ENCODE results near the gene SEMA3B.
"Not testable (repeated sequence)": the region's sequence is repeated elsewhere in the genome, so short reads cannot be mapped to it uniquely, and the experiment has no call there.

Gene SEMA3B

DNA sequence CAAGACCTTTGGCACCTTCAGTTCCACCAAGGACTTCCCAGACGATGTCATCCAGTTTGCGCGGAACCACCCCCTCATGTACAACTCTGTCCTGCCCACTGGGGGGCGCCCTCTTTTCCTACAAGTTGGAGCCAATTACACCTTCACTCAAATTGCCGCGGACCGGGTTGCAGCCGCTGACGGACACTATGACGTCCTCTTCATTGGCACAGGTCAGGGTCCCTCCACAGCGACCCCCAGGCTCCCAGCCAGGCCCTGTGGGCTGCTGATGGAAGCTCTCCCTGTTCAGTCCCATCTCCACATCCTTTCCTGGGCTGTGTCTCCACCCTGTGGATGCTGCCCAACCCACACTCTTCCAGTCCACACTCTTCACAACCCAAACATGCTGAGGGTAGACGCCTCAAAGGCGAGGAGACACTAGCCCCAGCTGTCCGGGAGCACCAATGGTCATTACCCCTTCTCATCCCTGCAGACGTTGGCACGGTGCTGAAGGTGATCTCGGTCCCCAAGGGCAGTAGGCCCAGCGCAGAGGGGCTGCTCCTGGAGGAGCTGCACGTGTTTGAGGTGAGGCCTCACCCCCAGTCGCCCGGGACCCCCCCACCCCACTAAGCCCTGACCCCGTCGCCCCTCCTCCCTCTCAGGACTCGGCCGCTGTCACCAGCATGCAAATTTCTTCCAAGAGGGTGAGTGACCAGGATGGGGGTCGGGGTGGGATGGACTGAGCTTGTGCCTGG is 5.6 kb downstream of the SEMA3B start:
- peak; percentile 20 for DNase-seq

DNA sequence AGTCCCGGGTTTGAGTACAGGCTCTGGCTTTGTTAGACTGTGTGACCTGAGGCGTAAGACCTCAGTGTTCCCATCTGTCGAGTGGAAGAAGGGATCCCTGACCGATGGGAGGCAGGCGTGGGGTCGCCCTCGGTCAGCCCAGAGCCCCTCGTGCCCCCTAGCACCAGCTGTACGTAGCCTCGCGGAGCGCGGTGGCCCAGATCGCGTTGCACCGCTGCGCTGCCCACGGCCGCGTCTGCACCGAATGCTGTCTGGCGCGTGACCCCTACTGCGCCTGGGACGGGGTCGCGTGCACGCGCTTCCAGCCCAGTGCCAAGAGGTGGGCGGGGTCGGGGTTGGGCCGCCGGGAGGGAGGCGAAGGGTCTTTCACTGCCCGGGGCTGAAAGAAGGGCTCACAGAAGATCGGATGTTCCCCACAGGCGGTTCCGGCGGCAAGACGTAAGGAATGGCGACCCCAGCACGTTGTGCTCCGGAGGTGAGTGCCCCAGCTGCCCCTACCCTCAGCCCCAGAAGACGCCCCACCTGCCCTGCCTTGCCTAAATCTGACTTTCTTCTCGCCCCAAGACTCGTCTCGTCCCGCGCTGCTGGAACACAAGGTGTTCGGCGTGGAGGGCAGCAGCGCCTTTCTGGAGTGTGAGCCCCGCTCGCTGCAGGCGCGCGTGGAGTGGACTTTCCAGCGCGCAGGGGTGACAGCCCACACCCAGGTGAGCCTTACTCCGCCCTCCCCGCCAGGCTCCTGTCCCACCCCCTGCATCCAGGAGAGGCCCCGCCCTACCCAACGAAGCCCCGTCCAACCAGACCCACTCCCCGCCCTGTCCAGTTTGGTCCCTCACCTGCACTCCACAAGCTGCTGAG is 6.4 kb downstream of the SEMA3B start:
- DNase-seq, result no peak

DNA sequence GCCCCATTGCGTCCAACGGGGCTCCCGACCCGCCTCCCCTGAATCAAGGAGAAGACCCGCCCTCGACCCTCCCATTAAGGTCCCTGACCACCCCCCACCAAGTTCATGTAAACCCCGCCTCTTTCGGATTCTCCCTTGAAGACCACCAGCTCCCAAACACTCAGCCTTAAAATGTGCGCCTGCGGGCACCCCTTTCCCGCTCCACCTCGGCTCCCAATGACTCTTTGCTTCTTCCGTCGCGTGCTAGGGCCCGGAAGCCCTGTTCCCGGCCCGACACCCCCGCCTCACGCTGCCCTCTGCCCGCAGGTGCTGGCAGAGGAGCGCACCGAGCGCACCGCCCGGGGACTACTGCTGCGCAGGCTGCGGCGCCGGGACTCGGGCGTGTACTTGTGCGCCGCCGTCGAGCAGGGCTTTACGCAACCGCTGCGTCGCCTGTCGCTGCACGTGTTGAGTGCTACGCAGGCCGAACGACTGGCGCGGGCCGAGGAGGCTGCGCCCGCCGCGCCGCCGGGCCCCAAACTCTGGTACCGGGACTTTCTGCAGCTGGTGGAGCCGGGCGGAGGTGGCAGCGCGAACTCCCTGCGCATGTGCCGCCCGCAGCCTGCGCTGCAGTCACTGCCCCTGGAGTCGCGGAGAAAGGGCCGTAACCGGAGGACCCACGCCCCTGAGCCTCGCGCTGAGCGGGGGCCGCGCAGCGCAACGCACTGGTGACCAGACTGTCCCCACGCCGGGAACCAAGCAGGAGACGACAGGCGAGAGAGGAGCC is 7.2 kb downstream of the SEMA3B start:
- no peak for DNase-seq

DNA sequence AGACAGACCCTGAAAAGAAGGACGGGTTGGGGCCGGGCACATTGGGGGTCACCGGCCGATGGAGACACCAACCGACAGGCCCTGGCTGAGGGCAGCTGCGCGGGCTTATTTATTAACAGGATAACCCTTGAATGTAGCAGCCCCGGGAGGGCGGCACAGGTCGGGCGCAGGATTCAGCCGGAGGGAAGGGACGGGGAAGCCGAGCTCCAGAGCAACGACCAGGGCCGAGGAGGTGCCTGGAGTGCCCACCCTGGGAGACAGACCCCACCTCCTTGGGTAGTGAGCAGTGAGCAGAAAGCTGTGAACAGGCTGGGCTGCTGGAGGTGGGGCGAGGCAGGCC is 7.8 kb downstream of the SEMA3B start:
- no peak for DNase-seq

DNA sequence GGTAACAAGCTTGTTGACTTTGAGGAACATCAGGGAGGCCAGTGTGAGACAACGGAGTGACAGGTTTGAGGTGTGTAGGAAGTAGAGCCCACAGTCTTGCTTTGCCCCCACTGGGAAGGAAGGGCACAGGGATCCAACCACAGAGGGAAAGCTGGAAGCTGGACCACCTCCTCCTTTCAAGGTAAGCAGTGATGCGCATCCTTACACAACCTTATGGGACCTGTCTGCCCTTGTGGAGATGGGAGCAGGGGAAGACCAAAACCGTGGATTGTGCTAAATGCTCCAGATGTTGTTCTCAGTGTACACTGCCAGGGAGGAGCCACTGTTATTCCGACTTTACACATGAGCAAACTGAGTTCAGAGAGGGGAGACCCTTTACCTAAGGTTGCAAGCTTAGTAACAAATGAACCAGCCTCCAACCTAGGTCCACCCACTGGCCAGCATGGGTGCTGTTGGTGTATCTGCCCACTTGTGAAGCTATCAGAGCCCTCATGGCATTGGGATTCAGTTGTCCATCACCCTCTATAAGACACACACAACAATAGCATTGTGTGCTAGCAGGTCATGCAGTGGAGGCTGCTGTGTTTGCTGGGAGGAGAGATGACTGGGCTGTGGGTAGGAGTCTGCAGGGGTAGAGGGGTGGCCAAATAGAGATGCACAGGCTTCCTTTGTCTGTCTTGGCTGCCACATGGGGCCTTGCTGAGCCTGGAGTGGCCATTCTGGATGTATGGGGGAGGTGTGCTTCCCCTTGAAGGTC is 9.4 kb downstream of the SEMA3B start:
- no peak for DNase-seq

DNA sequence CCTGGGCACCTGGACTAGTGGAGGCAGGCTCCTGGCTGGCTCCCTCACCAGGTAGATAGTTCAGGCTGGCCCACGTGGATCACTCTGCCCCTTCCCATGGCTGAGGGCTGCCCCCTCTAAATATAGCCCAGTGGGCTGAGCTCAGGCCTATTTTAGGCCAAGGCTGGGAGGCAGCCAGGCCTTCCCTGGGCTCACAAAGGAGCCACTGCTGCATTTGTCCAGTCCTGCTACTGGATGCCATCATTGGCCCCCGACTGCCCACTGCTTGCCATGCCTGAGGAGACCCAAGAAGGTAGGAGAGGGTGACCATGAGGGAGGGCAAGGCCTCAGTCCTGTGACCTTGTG is 9.9 kb downstream of the SEMA3B start, which contains the start of gene LSMEM2:
LSMEM2 (plus strand) TSS at position 208 of the 345 bp plus-strand sequence; CDS start at position 235, 27 bp downstream.
- no peak for DNase-seq

DNA sequence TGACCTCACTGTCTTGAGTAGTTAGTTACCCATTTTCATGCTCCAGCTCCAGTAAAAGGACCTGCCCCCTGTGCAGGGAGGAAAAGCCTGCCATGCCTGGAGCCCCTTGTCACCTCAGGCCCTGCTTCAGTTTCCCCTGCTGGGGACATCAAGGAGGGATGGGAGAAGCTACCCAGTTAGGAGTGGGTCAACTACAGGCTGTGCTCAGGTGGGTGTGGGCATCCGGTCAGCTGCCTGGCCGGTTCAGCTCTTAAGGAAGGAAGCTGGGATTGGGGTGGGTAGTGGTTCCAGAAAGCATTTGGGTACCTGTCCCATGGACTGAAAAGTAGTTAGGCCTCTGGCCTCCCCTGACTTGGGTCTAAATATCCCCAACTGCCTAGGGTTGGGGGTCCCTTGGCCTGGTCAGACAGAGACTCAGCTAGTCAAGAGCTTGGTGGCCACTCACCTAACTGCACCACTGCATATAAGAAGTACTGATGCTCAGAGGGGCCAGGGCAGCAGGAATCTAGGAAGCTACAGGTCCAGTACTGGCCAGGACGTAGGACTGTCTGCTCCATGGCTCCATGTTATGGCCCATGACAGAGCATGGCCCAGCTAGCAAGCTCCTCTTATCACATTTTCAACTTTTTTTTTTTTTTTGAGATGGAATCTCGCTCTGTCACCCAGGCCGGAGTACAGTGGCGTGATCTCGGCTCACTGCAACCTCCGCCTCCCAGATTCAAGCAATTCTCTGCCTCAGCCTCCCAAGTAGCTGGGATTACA is 10.5 kb downstream of the SEMA3B start:
- no peak for DNase-seq

DNA sequence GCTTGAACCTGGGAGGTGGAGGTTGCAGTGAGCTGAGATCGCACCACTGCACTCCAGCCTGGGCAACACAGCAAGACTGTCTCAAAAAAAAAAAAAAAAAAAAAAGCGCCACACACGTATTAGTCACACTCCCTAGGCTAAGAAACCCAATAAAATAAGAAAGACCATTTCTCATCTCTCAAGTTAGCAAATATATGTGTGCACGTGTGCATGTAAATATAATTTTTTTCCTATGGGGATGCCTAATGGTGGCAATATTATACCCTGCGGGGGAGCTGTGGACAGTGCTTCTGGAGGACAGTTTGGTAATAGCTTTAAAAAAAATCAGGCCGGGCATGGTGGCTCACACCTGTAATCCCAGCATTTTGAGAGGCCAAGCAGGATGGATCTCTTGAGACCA is 15.2 kb downstream of the SEMA3B start:
- DNase-seq, result not testable (repeated sequence)

DNA sequence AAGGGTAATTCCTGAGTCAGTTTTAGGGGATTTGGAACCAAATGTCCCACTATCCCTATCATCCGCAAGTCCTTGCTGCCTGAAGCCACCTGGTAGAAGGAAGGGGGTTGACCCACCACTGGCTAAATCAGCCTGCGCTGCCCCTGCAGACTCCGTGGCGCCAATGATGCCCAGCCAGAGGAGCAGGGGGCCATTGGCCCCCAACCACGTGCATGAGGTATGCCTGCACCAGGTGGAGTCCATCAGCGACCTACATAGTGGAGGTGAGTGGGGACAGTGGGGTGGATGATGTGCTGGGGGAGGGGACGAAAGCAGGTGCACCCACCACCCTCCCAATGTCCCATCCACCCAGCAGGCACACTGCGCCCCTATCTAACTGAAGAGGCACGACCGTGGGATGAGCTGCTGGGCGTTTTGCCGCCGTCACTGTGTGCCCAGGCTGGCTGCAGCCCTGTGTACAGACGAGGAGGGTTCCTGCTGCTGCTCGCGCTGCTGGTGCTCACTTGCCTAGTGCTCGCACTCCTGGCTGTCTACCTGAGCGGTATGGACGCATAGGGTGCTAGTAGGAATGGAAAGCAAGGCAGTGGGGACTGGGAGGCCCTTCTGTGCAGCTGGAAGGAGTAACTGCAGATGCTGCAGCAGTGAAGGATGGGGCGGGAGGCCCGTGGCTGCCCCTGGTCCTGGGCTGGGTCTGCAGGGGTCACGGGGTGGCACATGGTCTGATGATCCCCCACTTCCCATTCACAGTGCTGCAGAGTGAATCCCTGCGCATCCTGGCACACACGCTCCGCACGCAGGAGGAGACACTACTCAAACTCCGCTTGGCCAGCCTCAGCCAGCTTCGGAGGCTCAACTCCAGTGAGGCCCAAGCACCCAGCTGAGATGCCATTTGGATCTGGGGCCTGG is 17.6 kb downstream of the SEMA3B start:
- DNase-seq, result no peak

DNA sequence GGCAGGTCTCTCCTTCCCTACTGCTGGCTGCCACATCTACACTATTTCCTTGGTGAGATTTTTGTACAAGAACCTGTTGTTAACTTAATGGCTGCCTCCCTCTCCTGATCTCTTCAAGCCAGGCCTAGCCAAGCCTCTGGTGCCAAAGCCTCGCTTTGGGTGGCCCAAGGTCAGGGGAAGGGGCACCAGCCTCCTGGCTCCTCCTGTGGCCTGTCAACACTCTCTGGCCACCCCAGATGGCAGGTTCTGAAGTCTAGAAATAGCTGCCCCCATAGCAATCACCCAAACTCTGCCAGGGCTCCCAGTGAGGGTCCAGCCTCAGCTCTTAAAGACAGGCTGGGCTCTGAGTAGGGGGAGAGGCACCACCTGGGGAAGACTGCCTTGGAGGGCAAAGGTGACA is 18.3 kb downstream of the SEMA3B start:
- DNase-seq, result no peak

DNA sequence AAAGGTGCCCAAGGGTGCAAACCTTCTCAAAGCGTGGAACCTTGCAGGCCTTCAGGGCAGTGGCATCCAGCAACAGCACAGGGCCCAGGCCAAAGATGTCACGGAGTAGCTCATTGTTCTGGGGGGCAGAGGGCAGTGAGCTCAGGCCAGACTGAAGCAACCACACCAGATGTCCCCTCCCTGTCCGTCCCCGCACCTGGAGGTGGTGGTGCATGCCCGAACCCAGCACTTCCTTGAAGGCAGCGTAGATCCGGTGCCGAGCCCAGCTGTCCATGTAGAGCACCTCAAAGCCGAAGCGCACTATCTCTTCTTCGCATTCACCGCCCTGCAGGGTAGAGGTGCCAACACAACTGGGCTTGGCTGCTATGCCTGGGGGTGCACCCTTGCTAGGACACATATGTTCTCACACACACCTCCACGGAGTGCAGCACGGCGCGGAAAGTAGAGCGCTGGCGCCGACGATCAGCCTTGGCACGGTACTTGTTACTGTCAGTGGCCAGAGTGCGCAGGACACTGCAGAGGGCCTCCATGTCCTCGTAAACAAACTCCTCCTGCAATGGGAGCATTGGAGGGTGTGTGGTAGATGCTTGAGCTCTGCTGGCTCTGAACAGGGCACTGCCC is 19.6 kb downstream of the SEMA3B start:
- DNase-seq, result no peak

DNA sequence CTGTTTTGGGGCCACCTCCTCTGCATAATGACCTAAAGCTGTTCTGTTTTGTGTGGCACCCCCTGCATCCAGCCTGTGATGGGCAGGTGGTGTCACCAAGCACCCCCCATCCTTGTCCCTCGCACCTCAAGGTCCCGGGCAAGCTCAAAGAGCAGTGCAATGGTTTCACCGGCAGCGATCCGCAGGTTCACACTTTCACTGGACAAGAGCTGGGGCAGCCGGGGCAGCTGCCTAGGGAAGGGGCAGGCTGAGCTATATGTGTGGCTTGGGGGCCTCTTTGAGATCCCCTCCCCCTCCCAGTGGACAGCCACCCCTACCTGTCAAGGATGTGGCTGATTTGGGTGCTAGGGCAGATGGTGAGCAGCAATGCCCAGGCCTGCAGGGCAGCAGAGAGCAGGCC is 20.2 kb downstream of the SEMA3B start:
- no peak for DNase-seq

DNA sequence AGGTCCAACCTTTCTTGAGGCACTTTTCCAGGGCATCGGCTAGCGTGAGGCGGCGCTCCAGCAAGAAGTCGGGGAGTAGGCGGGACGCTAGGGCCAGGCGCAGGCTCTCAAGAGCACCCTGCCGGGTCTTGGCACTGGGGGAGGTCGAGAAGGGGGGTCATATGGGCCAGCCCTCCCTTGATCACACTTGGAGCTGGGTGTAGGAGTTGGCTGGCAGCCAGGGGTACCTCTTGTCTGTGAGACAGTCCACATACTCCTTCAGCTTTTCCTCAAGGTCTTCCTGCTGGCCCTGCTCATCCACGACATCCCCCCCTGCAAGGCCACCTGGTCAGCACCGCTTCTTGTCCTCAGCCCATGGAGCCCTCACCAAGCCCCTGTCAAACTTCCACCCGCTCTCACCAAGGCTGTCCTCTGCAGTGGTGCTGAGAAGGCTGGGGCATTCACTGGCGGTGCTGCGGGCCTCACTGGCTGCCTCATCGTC is 21.3 kb downstream of the SEMA3B start:
- DNase-seq, result no peak

DNA sequence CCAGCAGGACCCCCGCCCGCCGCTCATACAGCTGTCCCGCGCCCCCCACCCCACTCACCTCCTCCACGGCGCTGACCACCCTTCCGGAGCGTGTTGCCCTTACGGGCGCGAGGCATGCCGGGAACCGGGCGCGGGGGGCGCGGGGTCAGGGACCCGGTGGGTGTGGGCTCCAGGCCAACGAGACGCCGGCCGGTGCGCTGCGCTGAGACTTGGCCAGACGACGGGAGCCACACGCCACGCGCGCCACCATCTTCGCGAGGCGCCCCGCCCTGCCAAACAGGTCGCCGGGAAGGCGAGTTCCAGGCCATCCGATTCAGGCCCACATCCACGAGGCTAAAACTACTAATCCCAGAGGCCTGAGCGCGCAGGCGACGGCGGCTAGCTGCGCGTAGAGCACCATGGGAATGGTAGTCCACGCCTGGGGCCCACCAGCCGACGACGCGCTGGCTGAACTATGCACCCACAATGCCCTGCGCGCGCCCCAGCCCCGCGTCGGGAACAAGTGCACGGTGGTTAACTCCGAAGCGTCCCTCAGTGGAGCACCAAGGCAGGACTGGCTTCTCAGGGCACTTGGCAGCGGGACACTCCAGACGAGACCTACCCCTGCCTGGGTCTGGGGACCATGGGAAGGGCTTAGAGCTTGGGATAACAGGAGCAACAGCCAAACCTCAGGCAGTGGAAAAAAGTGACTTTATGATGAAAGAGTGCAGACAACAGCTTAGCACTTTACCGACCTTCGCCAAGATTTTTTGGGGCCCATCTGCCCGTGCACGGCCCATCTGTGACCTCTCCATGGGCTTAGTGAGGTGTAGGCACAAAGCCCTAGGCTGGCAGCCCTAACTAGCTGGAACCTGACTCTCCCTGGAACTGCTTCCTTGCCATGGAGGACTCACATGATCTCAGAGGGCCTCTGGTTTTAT is 23.5 kb downstream of the SEMA3B start, which contains the start of gene IFRD2:
IFRD2 (minus strand) TSS at position 271 of the 920 bp plus-strand sequence; CDS start at position 116, 155 bp downstream.
- peak; percentile 86 for DNase-seq

DNA sequence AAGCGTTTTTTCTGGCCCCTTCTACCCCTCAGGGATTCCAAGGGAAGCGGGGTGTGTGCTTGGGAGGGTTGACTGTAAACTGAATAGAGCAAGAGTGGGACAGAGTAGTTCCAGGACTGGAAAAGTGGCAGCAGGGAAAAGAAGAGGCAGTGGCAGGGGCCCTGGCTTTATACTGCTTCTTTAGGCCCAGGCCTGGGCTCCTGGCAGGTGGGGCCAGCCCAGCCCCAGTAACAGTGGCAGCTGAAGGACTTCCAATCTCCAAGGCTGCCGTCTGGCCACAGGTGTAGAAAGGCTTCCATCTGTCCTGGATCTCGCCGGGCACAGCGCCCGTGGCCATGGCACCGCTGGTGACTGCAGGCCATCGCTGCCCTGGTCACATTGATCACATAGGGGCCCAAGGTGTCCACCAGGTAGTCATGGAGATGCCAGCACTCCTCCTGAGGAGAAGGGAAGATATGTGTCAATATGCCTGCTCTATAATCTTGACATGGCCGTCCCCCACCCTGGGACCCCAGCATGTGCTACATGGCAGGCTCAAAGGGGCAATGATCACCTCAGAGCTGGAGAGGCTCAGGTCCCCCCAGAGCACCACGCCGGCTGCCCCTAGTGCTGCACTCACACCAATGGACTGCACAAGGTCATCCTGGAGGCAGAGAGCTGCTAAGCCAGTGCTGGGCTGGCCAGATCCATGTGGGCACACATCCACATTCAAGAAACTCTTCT is 24.3 kb downstream of the SEMA3B start:
- DNase-seq, result no peak

DNA sequence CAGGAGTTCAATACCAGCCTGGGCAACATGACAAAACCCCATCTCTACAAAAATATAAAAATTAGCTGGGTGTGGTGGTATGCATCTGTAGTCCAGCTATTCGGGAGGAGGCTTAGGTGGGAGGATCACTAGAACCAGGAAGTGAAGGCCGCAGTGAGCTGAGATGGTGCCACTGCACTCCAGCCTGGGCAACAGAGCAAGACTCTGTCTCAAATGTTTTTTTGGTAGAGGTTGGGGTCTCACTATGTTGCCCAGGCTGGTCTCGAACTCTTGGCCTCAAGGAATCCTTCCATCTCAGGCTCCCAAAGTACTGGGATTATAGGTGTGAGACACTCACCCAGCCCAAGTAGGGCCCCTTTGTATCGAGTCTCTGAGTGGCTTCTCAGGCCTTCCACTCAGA is 25.1 kb downstream of the SEMA3B start:
- no peak for DNase-seq

DNA sequence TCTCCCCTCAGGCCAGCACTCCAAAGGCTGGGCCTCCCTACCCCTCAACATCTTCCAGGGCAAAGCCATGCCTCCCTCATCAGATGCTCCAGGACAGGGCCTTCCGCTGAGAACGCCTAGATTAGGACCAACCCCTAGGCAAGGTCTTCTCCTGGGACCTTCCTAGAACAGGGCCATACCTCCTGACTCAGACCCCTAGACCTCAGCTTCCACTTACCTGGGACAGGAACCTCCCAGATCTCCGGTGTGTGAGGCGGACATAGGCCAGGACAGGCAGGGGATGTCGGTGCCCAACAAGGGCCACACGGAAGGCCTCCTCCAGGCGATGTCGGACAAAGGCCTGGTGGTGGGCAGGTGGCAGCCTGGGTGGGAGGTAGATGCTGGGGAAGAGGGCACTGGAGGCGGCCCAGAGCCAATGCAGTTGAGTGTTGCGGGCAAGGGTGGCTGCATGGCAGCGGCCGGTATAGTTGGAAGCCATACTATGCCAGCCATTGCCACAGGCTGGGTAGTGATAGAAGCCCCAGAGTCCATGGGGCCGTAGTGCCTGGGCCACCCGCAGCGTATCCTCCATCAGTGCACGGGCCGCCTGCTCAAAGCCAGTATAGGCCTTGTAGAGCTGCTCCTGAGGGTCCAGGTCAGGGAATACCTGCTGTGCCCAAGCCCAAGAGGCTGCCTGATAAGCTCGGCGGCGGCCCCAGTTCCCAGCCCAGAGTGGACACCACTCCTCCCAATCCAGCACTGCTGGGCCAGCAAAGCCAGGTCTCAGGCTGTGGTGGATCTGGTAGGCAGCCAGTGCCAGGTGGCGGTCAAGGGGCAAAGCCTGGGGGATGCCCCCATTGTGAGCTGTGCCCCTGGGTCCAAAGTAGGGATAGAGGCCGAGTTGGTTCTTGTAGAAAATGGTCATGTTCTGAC is 25.8 kb downstream of the SEMA3B start:
- DNase-seq, result no peak
